Progenitor cell of endocrine pancreas (in vitro differentiated cells): ENCODE results near the gene SDF2L1. TPM values are rescaled to one million over a fixed set of nuclear protein-coding genes. Genes with fewer than 3 reads are reported as not detected.

Experiments used
- DNase-seq: peaks from one replicate; pipeline ENCODE4 v3.0.0; 2021; ENCODE audit warnings: low spot score; ENCODE audit not compliant: unreplicated experiment
- H3K27ac Mint-ChIP-seq: 2 replicates; pipeline ENCODE4 v1.8.0; 2021; ENCODE audit warnings: mild to moderate bottlenecking, moderate library complexity, mixed read lengths
- H3K27me3 Mint-ChIP-seq: 2 replicates; pipeline ENCODE4 v1.8.0; 2021; ENCODE audit warnings: mixed read lengths
- H3K36me3 Mint-ChIP-seq: 2 replicates; pipeline ENCODE4 v1.8.0; 2022; ENCODE audit warnings: mixed read lengths; ENCODE audit not compliant: insufficient read depth
- H3K4me1 Mint-ChIP-seq: 2 replicates; pipeline ENCODE4 v1.8.0; 2021; ENCODE audit warnings: low read depth, mixed read lengths
- H3K4me3 Mint-ChIP-seq: 2 replicates; pipeline ENCODE4 v1.8.0; 2021; ENCODE audit warnings: low read depth, mild to moderate bottlenecking, moderate library complexity, mixed read lengths
- H3K9me3 Mint-ChIP-seq: 2 replicates; pipeline ENCODE4 v1.8.0; 2021; ENCODE audit warnings: low read depth, mixed read lengths
- CTCF ChIP-seq: fragments of 200-600 bp; sonication (generic); IDR thresholded peaks from one replicate; pipeline ENCODE4 v1.5.0; 2021; ENCODE audit warnings: antibody characterized with exemption, mild to moderate bottlenecking; ENCODE audit not compliant: unreplicated experiment
- total RNA-seq: library from RNA; stranded (reverse); gene quantifications from 2 replicates; pipeline ENCODE4 v1.2.1, GENCODE V29; 2021

SDF2L1 gene
- total RNA-seq, 1 donor from 2014 or later: 27.0 TPM

GRCh38 chr22:21681566-21682370 lies 39.7 kb downstream of the SDF2L1 start:
- no peak for TF ChIP-seq CTCF
- H3K4me3 Mint-ChIP-seq: no peak overlapping the region
- DNase-seq: no peak
- peaks cover 13% of the 10 kb centered on the region for H3K36me3 Mint-ChIP-seq
- H3K27ac Mint-ChIP-seq: no peak overlapping the region
- H3K4me1 Mint-ChIP-seq: no peaks in the 10 kb centered on the region
- no peaks in the 10 kb centered on the region for H3K27me3 Mint-ChIP-seq
- H3K9me3 Mint-ChIP-seq: no peaks in the 10 kb centered on the region

- Mint-ChIP-seq H3K27me3 (no peaks in the 10 kb centered on the region), H3K27ac (no peak overlapping the region), H3K4me3 (no peak overlapping the region), H3K36me3 (peaks cover 11% of the 10 kb centered on the region), H3K4me1 (no peaks in the 10 kb centered on the region), H3K9me3 (no peaks in the 10 kb centered on the region)
- no peak for DNase-seq
- TF ChIP-seq CTCF: no peak
Measured at GRCh38 chr22:21682385-21683175, 40.5 kb downstream of the SDF2L1 start.

GRCh38 chr22:21683401-21683811 lies 41.3 kb downstream of the SDF2L1 start:
- Mint-ChIP-seq H3K36me3 (peaks cover 7% of the 10 kb centered on the region), H3K27me3 (no peaks in the 10 kb centered on the region), H3K4me3 (no peak overlapping the region), H3K9me3 (no peaks in the 10 kb centered on the region), H3K27ac (no peak overlapping the region), H3K4me1 (no peaks in the 10 kb centered on the region)
- TF ChIP-seq CTCF: no peak
- DNase-seq: no peak

GRCh38 chr22:21684492-21685163 lies 42.5 kb downstream of the SDF2L1 start:
- H3K36me3 Mint-ChIP-seq: peaks cover 9% of the 10 kb centered on the region
- H3K9me3 Mint-ChIP-seq: no peaks in the 10 kb centered on the region
- H3K27ac Mint-ChIP-seq: no peak overlapping the region
- no peak overlapping the region for H3K4me3 Mint-ChIP-seq
- TF ChIP-seq CTCF: no peak
- no peak for DNase-seq
- H3K4me1 Mint-ChIP-seq: no peaks in the 10 kb centered on the region
- H3K27me3 Mint-ChIP-seq: no peaks in the 10 kb centered on the region

- Mint-ChIP-seq H3K4me1 (no peaks in the 10 kb centered on the region), H3K36me3 (peaks cover 12% of the 10 kb centered on the region), H3K27ac (no peak overlapping the region), H3K9me3 (no peaks in the 10 kb centered on the region), H3K4me3 (no peak overlapping the region), H3K27me3 (no peaks in the 10 kb centered on the region)
- DNase-seq: no peak
- TF ChIP-seq CTCF: no peak
Measured at GRCh38 chr22:21685164-21685513, 43.0 kb downstream of the SDF2L1 start.
